CD14-positive monocyte (primary cell): Measurements from ENCODE around the gene GRIP1. TPM values are rescaled to one million over a fixed set of nuclear protein-coding genes. Genes with fewer than 3 reads are reported as not detected.

Source experiments
- DNase-seq, 3 donors: peaks; one replicate each; pipeline ENCODE4 v3.0.0-alpha.2; 2011 to 2022
- H2AFZ ChIP-seq: 2 replicates; pipeline ENCODE4 v1.6.0; 2012; ENCODE audit warnings: mild to moderate bottlenecking, low read depth, low read length, inconsistent platforms; ENCODE audit not compliant: insufficient read depth, poor library complexity, severe bottlenecking
- H3K27ac ChIP-seq, 2 donors: 1 replicate in 1 of 2; 2 replicates in 1 of 2; pipeline ENCODE4 v1.5.1; 2012 to 2013; ENCODE audit warnings: low read length in 2 of 2, control low read depth in 1 of 2, inconsistent platforms in 1 of 2, low read depth in 1 of 2, mild to moderate bottlenecking in 1 of 2
- H3K27me3 ChIP-seq, 2 donors: one replicate each; pipeline versions ENCODE4 v1.6.0 to v1.6.1; 2011 to 2013; ENCODE audit warnings: low read length in 2 of 2; ENCODE audit not compliant: control insufficient read depth in 2 of 2, insufficient read depth in 2 of 2
- H3K36me3 ChIP-seq, 2 donors: replicated peaks in 1 of 2; 1 replicate in 1 of 2; 2 replicates in 1 of 2; pipeline versions ENCODE4 v1.5.1 to v1.6.1; 2012 to 2013; ENCODE audit warnings: low read length in 2 of 2, control low read depth in 1 of 2, inconsistent platforms in 1 of 2, mild to moderate bottlenecking in 1 of 2; ENCODE audit not compliant: insufficient read depth in 2 of 2, control insufficient read depth in 1 of 2
- H3K4me1 ChIP-seq, 2 donors: 1 replicate in 1 of 2; 2 replicates in 1 of 2; pipeline versions ENCODE4 v1.5.1 to v1.6.1; 2012 to 2013; ENCODE audit warnings: low read length in 2 of 2, control low read depth in 1 of 2, inconsistent platforms in 1 of 2, mild to moderate bottlenecking in 1 of 2, moderate library complexity in 1 of 2; ENCODE audit not compliant: insufficient read depth in 2 of 2, control insufficient read depth in 1 of 2
- H3K4me2 ChIP-seq: replicated peaks from 2 replicates; pipeline ENCODE3; 2012; ENCODE audit warnings: low read length, moderate library complexity, mild to moderate bottlenecking; ENCODE audit not compliant: poor library complexity, severe bottlenecking; ENCODE audit errors: extremely low read depth
- H3K4me3 ChIP-seq, 3 experiments: fragments of 200-600 bp in 1 of 3; sonication (generic) in 1 of 3; replicated peaks in 1 of 3; 1 replicate in 2 of 3; 2 replicates in 1 of 3; pipeline ENCODE4 v1.5.1; 2011 to 2013; ENCODE audit warnings: low read length in 3 of 3, mild to moderate bottlenecking in 3 of 3, control low read depth in 2 of 3, low read depth in 2 of 3, inconsistent platforms in 1 of 3, moderate library complexity in 1 of 3
- H3K79me2 ChIP-seq: 2 replicates; pipeline ENCODE4 v1.6.0; 2012; ENCODE audit warnings: mild to moderate bottlenecking, control low read depth, inconsistent platforms, low read length, moderate library complexity; ENCODE audit not compliant: insufficient read depth
- H3K9ac ChIP-seq: 2 replicates; pipeline ENCODE4 v1.6.0; 2017; ENCODE audit warnings: low read length, mild to moderate bottlenecking; ENCODE audit not compliant: insufficient read depth, poor library complexity, severe bottlenecking
- H3K9me3 ChIP-seq, 2 donors: replicated peaks in 1 of 2; 1 replicate in 1 of 2; 2 replicates in 1 of 2; pipeline versions ENCODE4 v1.5.1 to v1.6.1; 2012 to 2013; ENCODE audit warnings: low read length in 2 of 2, control low read depth in 1 of 2; ENCODE audit not compliant: control insufficient read depth in 1 of 2, insufficient read depth in 1 of 2
- H4K20me1 ChIP-seq: 2 replicates; pipeline ENCODE4 v1.6.0; 2012; ENCODE audit warnings: mild to moderate bottlenecking, low read length, control low read depth, moderate library complexity; ENCODE audit not compliant: insufficient read depth
- H3K27ac Mint-ChIP-seq, 7 donors: one replicate each; pipeline ENCODE4 v1.8.0; 2020; ENCODE audit warnings: mild to moderate bottlenecking in 7 of 7, mixed read lengths in 7 of 7, moderate library complexity in 6 of 7, inconsistent platforms in 2 of 7
- H3K27me3 Mint-ChIP-seq, 3 donors: one replicate each; pipeline ENCODE4 v1.8.0; 2021 to 2022; ENCODE audit warnings: low read depth in 3 of 3, mild to moderate bottlenecking in 3 of 3, mixed read lengths in 3 of 3, moderate library complexity in 3 of 3, inconsistent platforms in 1 of 3
- H3K36me3 Mint-ChIP-seq, 2 donors: one replicate each; pipeline ENCODE4 v1.8.0; 2020; ENCODE audit warnings: mixed read lengths in 2 of 2, inconsistent platforms in 1 of 2, mild to moderate bottlenecking in 1 of 2
- H3K4me1 Mint-ChIP-seq: one replicate; pipeline ENCODE4 v1.8.0; 2020; ENCODE audit warnings: mild to moderate bottlenecking, mixed read lengths
- H3K4me3 Mint-ChIP-seq, 2 donors: one replicate each; pipeline ENCODE4 v1.8.0; 2020; ENCODE audit warnings: mild to moderate bottlenecking in 2 of 2, mixed read lengths in 2 of 2, moderate library complexity in 1 of 2
- H3K9me3 Mint-ChIP-seq, 7 donors: one replicate each; pipeline ENCODE4 v1.8.0; 2020 to 2022; ENCODE audit warnings: mixed read lengths in 7 of 7, mild to moderate bottlenecking in 6 of 7, moderate library complexity in 6 of 7, inconsistent platforms in 2 of 7
- WGBS: methylation state at CpG from one replicate; pipeline ENCODE4 v1.1.5; 2013; ENCODE audit warnings: missing lambda C conversion rate; ENCODE audit not compliant: insufficient coverage; 5-methylcytosine and 5-hydroxymethylcytosine counted together
- intact Hi-C, 2 donors: fragments of 100-400 bp; cut with micrococcal nuclease; formaldehyde crosslinking; loops; one replicate each; pipeline versions ENCODE4 v1.15.0 to v1.15.1; 2023
- polyA plus RNA-seq, 3 donors: library from polyadenylated mRNA; depleted of rRNA in 1 of 3; unstranded in 2 of 3; stranded (reverse) in 1 of 3; fragments of 300-500 nt in 2 of 3; fragments of >200 nt in 1 of 3; fragmentation: Illumina TruSeq in 2 of 3; gene quantifications; 1 replicate in 2 of 3; 2 replicates in 1 of 3; pipeline ENCODE4 v1.2.3, GENCODE V29; 2012 to 2021
- TF ChIP-seq, protein P1 (sequence below): fragments of 200-600 bp; IDR thresholded peaks from one replicate; pipeline ENCODE4 v1.8.0; 2022; ENCODE audit warnings: antibody characterized with exemption, mild to moderate bottlenecking

Gene GRIP1
- polyA plus RNA-seq, 3 donors = 0.21 TPM; not detected in 2

GRCh38 chr12:66367015-66367667 is 311.7 kb downstream of the GRIP1 start:
- peak overlapping the region; percentile 54 for H2AFZ ChIP-seq
- H4K20me1 ChIP-seq = no peaks in the 10 kb centered on the region
- Mint-ChIP-seq H3K4me3 (no peak overlapping the region), H3K36me3 (peaks cover 6 to 13% of the 10 kb centered on the region in 2 donors), H3K27ac (peak overlapping the region in 2 of 7 donors; percentile 13 to 68), H3K27me3 (no peaks in the 10 kb centered on the region), H3K9me3 (no peaks in the 10 kb centered on the region), H3K4me1 (peaks cover 26% of the 10 kb centered on the region)
- 71% methylated on average over 1 of the region's 3 CpGs for WGBS
- H3K4me2 ChIP-seq = no peak overlapping the region
- TF ChIP-seq, protein P1, sequence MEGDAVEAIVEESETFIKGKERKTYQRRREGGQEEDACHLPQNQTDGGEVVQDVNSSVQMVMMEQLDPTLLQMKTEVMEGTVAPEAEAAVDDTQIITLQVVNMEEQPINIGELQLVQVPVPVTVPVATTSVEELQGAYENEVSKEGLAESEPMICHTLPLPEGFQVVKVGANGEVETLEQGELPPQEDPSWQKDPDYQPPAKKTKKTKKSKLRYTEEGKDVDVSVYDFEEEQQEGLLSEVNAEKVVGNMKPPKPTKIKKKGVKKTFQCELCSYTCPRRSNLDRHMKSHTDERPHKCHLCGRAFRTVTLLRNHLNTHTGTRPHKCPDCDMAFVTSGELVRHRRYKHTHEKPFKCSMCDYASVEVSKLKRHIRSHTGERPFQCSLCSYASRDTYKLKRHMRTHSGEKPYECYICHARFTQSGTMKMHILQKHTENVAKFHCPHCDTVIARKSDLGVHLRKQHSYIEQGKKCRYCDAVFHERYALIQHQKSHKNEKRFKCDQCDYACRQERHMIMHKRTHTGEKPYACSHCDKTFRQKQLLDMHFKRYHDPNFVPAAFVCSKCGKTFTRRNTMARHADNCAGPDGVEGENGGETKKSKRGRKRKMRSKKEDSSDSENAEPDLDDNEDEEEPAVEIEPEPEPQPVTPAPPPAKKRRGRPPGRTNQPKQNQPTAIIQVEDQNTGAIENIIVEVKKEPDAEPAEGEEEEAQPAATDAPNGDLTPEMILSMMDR = no peak
- H3K4me1 ChIP-seq = peaks cover 20 to 22% of the 10 kb centered on the region in 2 donors
- no peak for DNase-seq
- H3K9me3 ChIP-seq = no peaks in the 10 kb centered on the region
- no peaks in the 10 kb centered on the region for H3K79me2 ChIP-seq
- H3K36me3 ChIP-seq = peaks cover 0 to 3% of the 10 kb centered on the region in 2 donors
- intact Hi-C loops = no loop called here
- H3K4me3 ChIP-seq = no peak overlapping the region
- H3K27ac ChIP-seq = peak overlapping the region; percentile 11 to 55
- no peaks in the 10 kb centered on the region for H3K27me3 ChIP-seq
- no peak overlapping the region for H3K9ac ChIP-seq

GRCh38 chr12:66365718-66366490 is 313.0 kb downstream of the GRIP1 start:
- H3K27me3 Mint-ChIP-seq = no peaks in the 10 kb centered on the region

More at GRCh38 chr12:66365718-66366490, 313.0 kb downstream of the GRIP1 start:
- peak overlapping the region in 1 of 2 donors; percentile 55 for H3K27ac ChIP-seq
- H3K4me3 ChIP-seq = no peak overlapping the region
- H3K4me2 ChIP-seq = peak overlapping the region; percentile 0
- TF ChIP-seq, protein P1 = no peak
- H2AFZ ChIP-seq = peak overlapping the region; percentile 35
- H3K9me3 Mint-ChIP-seq = no peaks in the 10 kb centered on the region
- H3K36me3 ChIP-seq = peaks cover 0 to 3% of the 10 kb centered on the region in 2 donors
- H3K9me3 ChIP-seq = no peaks in the 10 kb centered on the region
- no peaks in the 10 kb centered on the region for H3K79me2 ChIP-seq
- no peaks in the 10 kb centered on the region for H4K20me1 ChIP-seq
- no peak overlapping the region for H3K9ac ChIP-seq
- peaks cover 6 to 9% of the 10 kb centered on the region in 2 donors for H3K36me3 Mint-ChIP-seq
- H3K4me1 Mint-ChIP-seq = peaks cover 26% of the 10 kb centered on the region
- peak; percentile 27 to 36 (median 32) for DNase-seq
- H3K4me1 ChIP-seq = peaks cover 20 to 22% of the 10 kb centered on the region in 2 donors
- H3K27ac Mint-ChIP-seq = peak overlapping the region; percentile 51 to 88 (median 80)
- H3K27me3 ChIP-seq = no peaks in the 10 kb centered on the region
- peak overlapping the region in 1 of 2 donors; percentile 27 for H3K4me3 Mint-ChIP-seq
- intact Hi-C loops = no loop called here
- WGBS = no CpG with 5 or more reads among the region's 3 CpGs
